ENCODE data around the gene MYH7. TPM values are rescaled to one million over a fixed set of nuclear protein-coding genes. Genes with fewer than 3 reads are reported as not detected.

The MYH7 gene
- total and polyA plus RNA-seq, 8 donors: 0.19 to 6.3 (median 0.40) TPM

GRCh38 chr14:23365036-23365731, 70.3 kb downstream of the MYH7 start, which contains the start of gene EFS:
Gene EFS, minus strand, starts transcription at chr14:23365172. Its CDS starts 147 bp downstream, at chr14:23365025.
- intact Hi-C loops (cut with DNase I): no loop called here

GRCh38 chr14:23364164-23365035, 71.1 kb downstream of the MYH7 start:
- WGBS, 2 donors: 57 to 63% methylated on average over 20 to 21 of the region's 21 CpGs
- no peak for TF ChIP-seq CTCF (IDR thresholded peaks at IDR 0.05)
- H3K4me3 ChIP-seq: peak overlapping the region in 2 of 4 donors; percentile 14 to 31
- no peaks in the 10 kb centered on the region for H3K9me3 ChIP-seq
- H3K27ac ChIP-seq: peak overlapping the region in 2 of 4 donors; percentile 27 to 33
- no peaks in the 10 kb centered on the region for H3K36me3 ChIP-seq
- H3K4me1 ChIP-seq: no peaks in the 10 kb centered on the region
- ATAC-seq: no peak
- FAIRE-seq: no peak
- H3K27me3 ChIP-seq: peaks cover 0 to 9% (median 0%) of the 10 kb centered on the region in 4 donors
- no peak for DNase-seq
- intact Hi-C loops (cut with DNase I): no loop called here

More at GRCh38 chr14:23365036-23365731, 70.3 kb downstream of the MYH7 start, which contains the start of gene EFS:
- peak within 1 kb of the TSS in 3 of 4 donors; percentile 3 to 33 (median 27) for H3K27ac ChIP-seq
- peak; percentile 37 to 54 (median 44) for ATAC-seq
- H3K36me3 ChIP-seq: no peaks in the 10 kb centered on the region
- 15 to 17% methylated on average over 50 to 74 of the region's 74 CpGs for WGBS, 2 donors
- peaks cover 0 to 9% (median 0%) of the 10 kb centered on the region in 4 donors for H3K27me3 ChIP-seq
- peak in 1 of 6 donors; percentile 55 for DNase-seq
- H3K9me3 ChIP-seq: no peaks in the 10 kb centered on the region
- no peak for TF ChIP-seq CTCF (IDR thresholded peaks at IDR 0.05)
- H3K4me1 ChIP-seq: no peaks in the 10 kb centered on the region
- H3K4me3 ChIP-seq: peak within 1 kb of the TSS in 2 of 4 donors; percentile 14 to 31
- no peak for FAIRE-seq

Small RNA genes within 50 kb of the gene (microRNA-seq; reads per million reads assigned to microRNA genes)
- 0.29 to 0.39 reads per million in 2 donors for gene MIR208A
- 0 to 1.2 reads per million in 2 donors for gene MIR208B

Other genes with a start within 250 kb of the MYH7 start
- gene RNF212B, start 197.7 kb downstream of the MYH7 start, total RNA-seq: under 1 TPM in 2 of 6 donors, not detected in 4; 0.12 to 0.29 TPM
- gene RNF212B, start 197.7 kb downstream of the MYH7 start, polyA plus RNA-seq: not detected
- gene HOMEZ, start 149.5 kb downstream of the MYH7 start, total RNA-seq: 10 to 100 TPM in 1 of 6 donors, 1 to 10 TPM in 5; 4.5 to 10.3 (median 6.0) TPM
- 1 to 10 TPM; 4.9 to 5.9 TPM for gene HOMEZ, start 149.5 kb downstream of the MYH7 start, polyA plus RNA-seq
- gene PPP1R3E, start 132.8 kb downstream of the MYH7 start, total RNA-seq: 10 to 100 TPM in 2 of 6 donors, 1 to 10 TPM in 4; 4.1 to 12.8 (median 5.6) TPM
- 10 to 100 TPM; 18.0 to 25.9 TPM for gene PPP1R3E, start 132.8 kb downstream of the MYH7 start, polyA plus RNA-seq
- 10 to 100 TPM; 24.8 to 29.7 (median 26.2) TPM for gene BCL2L2, start 128.8 kb downstream of the MYH7 start, total RNA-seq
- gene BCL2L2, start 128.8 kb downstream of the MYH7 start, polyA plus RNA-seq: 10 to 100 TPM; 28.8 to 31.6 TPM
- gene PABPN1, start 114.2 kb downstream of the MYH7 start, total RNA-seq: 10 to 100 TPM; 32.6 to 82.2 (median 45.0) TPM
- 100 to 1,000 TPM; 154 to 166 TPM for gene PABPN1, start 114.2 kb downstream of the MYH7 start, polyA plus RNA-seq
- 10 to 100 TPM in 4 of 6 donors, 1 to 10 TPM in 2; 6.4 to 19.6 (median 10.3) TPM for gene SLC22A17, start 82.8 kb downstream of the MYH7 start, total RNA-seq
- 10 to 100 TPM; 29.9 to 90.7 TPM for gene SLC22A17, start 82.8 kb downstream of the MYH7 start, polyA plus RNA-seq
- gene EFS, start 70.5 kb downstream of the MYH7 start, total RNA-seq: 1 to 10 TPM in 2 of 6 donors, under 1 TPM in 4; 0.23 to 2.2 (median 0.71) TPM
- 1 to 10 TPM; 1.7 to 3.0 TPM for gene EFS, start 70.5 kb downstream of the MYH7 start, polyA plus RNA-seq
- not detected for gene IL25, start 62.9 kb downstream of the MYH7 start, total RNA-seq
- not detected for gene IL25, start 62.9 kb downstream of the MYH7 start, polyA plus RNA-seq
- under 1 TPM in 1 of 6 donors, not detected in 5; 0.25 TPM for gene CMTM5, start 58.6 kb downstream of the MYH7 start, total RNA-seq
- under 1 TPM; 0.16 to 0.53 TPM for gene CMTM5, start 58.6 kb downstream of the MYH7 start, polyA plus RNA-seq
- gene MYH6, start 27.4 kb downstream of the MYH7 start, total RNA-seq: under 1 TPM in 4 of 6 donors, not detected in 2; 0.03 to 0.16 (median 0.05) TPM
- under 1 TPM; 0.56 to 0.72 TPM for gene MYH6, start 27.4 kb downstream of the MYH7 start, polyA plus RNA-seq
- 10 to 100 TPM in 5 of 6 donors, 1 to 10 TPM in 1; 9.8 to 18.8 (median 15.4) TPM for gene NGDN, start 34.0 kb upstream of the MYH7 start, total RNA-seq
- gene NGDN, start 34.0 kb upstream of the MYH7 start, polyA plus RNA-seq: 10 to 100 TPM; 18.3 to 33.7 TPM
- gene ZFHX2, start 116.1 kb upstream of the MYH7 start, total RNA-seq: 1 to 10 TPM in 3 of 6 donors, under 1 TPM in 3; 0.63 to 3.8 (median 1.0) TPM
- 1 to 10 TPM; 1.7 to 3.0 TPM for gene ZFHX2, start 116.1 kb upstream of the MYH7 start, polyA plus RNA-seq
- 10 to 100 TPM in 1 of 6 donors, 1 to 10 TPM in 5; 5.6 to 11.6 (median 8.4) TPM for gene THTPA, start 120.6 kb upstream of the MYH7 start, total RNA-seq
- gene THTPA, start 120.6 kb upstream of the MYH7 start, polyA plus RNA-seq: 10 to 100 TPM; 11.9 TPM
- 100 to 1,000 TPM in 1 of 6 donors, 10 to 100 TPM in 5; 57.4 to 153 (median 70.4) TPM for gene AP1G2, start 132.1 kb upstream of the MYH7 start, total RNA-seq
- gene AP1G2, start 132.1 kb upstream of the MYH7 start, polyA plus RNA-seq: 100 to 1,000 TPM; 303 to 392 TPM
- gene JPH4, start 143.1 kb upstream of the MYH7 start, total RNA-seq: under 1 TPM; 0.12 to 0.47 (median 0.29) TPM
- 1 to 10 TPM in 1 of 2 donors, under 1 TPM in 1; 0.46 to 1.3 TPM for gene JPH4, start 143.1 kb upstream of the MYH7 start, polyA plus RNA-seq
- gene DHRS2, start 200.7 kb upstream of the MYH7 start, total RNA-seq: 1 to 10 TPM in 5 of 6 donors, under 1 TPM in 1; 0.43 to 7.7 (median 3.4) TPM
- gene DHRS2, start 200.7 kb upstream of the MYH7 start, polyA plus RNA-seq: 10 to 100 TPM; 20.8 to 21.6 TPM